Parathyroid adenoma (tissue), 2 donors: Measurements from ENCODE around the gene PPP1R16B.

Experiments used
- H2AFZ ChIP-seq: fragments of 300-600 bp; sonication (generic); one replicate; pipeline ENCODE4 v1.7.0; 2017; ENCODE audit warnings: antibody characterized with exemption, mild to moderate bottlenecking
- H3K27ac ChIP-seq: fragments of 300-600 bp; sonication (generic); one replicate; pipeline ENCODE4 v1.7.0; 2017
- H3K27me3 ChIP-seq: fragments of 300-600 bp; sonication (generic); one replicate; pipeline ENCODE4 v1.7.0; 2017; ENCODE audit warnings: low read length; ENCODE audit not compliant: control insufficient read depth, insufficient read depth
- H3K36me3 ChIP-seq: fragments of 300-600 bp; sonication (generic); one replicate; pipeline ENCODE4 v1.7.0; 2017; ENCODE audit warnings: low read length; ENCODE audit not compliant: control insufficient read depth, insufficient read depth
- H3K4me1 ChIP-seq: fragments of 300-600 bp; sonication (generic); one replicate; pipeline ENCODE4 v1.7.0; 2017; ENCODE audit warnings: control low read depth
- H3K4me2 ChIP-seq: fragments of 300-600 bp; sonication (generic); one replicate; pipeline ENCODE4 v1.7.0; 2017; ENCODE audit warnings: low read length
- H3K4me3 ChIP-seq: fragments of 300-600 bp; sonication (generic); one replicate; pipeline ENCODE4 v1.7.0; 2017; ENCODE audit warnings: low read depth, low read length
- H3K79me2 ChIP-seq: fragments of 300-600 bp; sonication (generic); one replicate; pipeline ENCODE4 v1.7.0; 2017; ENCODE audit warnings: control low read depth
- H3K9ac ChIP-seq: fragments of 300-600 bp; sonication (generic); one replicate; pipeline ENCODE4 v1.7.0; 2017; ENCODE audit warnings: mild to moderate bottlenecking
- H3K9me3 ChIP-seq: fragments of 300-600 bp; sonication (generic); one replicate; pipeline ENCODE4 v1.7.0; 2017; ENCODE audit warnings: low read length; ENCODE audit not compliant: control insufficient read depth
- TF ChIP-seq, protein P1 (sequence below): fragments of 300-600 bp; sonication (generic); IDR thresholded peaks from one replicate; pipeline ENCODE4 v1.7.0; 2017; ENCODE audit warnings: antibody characterized with exemption, mild to moderate bottlenecking
- donor health status: primary hyperparathyroidism.

The PPP1R16B gene

DNA sequence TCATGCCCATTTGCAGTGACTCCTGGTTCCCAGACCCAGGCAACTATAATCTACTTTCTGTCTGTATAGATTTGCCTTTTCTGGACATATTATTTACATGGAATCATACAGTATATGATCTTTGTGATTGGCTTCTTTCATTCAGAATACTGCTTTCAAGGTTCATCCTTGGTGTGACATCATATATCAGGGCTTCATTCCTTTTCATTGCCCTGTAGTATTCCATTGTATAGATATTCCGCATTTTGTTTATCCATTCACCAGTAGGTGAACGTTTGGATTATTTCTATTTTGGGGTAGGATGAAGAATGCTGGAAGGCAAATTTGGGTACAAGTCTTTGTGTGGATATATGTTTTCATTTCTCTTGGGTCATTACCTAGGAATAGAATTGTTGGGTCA, 36.1 kb downstream of the PPP1R16B start:
- Histone ChIP-seq H3K4me3 (no peak overlapping the region), H3K4me1 (no peaks in the 10 kb centered on the region), H3K27ac (no peak overlapping the region), H3K4me2 (no peak overlapping the region), H3K9me3 (no peaks in the 10 kb centered on the region), H3K9ac (no peak overlapping the region), H2AFZ (no peak overlapping the region), H3K27me3 (no peaks in the 10 kb centered on the region), H3K36me3 (no peaks in the 10 kb centered on the region), H3K79me2 (no peaks in the 10 kb centered on the region)
- TF ChIP-seq, protein P1, sequence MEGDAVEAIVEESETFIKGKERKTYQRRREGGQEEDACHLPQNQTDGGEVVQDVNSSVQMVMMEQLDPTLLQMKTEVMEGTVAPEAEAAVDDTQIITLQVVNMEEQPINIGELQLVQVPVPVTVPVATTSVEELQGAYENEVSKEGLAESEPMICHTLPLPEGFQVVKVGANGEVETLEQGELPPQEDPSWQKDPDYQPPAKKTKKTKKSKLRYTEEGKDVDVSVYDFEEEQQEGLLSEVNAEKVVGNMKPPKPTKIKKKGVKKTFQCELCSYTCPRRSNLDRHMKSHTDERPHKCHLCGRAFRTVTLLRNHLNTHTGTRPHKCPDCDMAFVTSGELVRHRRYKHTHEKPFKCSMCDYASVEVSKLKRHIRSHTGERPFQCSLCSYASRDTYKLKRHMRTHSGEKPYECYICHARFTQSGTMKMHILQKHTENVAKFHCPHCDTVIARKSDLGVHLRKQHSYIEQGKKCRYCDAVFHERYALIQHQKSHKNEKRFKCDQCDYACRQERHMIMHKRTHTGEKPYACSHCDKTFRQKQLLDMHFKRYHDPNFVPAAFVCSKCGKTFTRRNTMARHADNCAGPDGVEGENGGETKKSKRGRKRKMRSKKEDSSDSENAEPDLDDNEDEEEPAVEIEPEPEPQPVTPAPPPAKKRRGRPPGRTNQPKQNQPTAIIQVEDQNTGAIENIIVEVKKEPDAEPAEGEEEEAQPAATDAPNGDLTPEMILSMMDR, result no peak

DNA sequence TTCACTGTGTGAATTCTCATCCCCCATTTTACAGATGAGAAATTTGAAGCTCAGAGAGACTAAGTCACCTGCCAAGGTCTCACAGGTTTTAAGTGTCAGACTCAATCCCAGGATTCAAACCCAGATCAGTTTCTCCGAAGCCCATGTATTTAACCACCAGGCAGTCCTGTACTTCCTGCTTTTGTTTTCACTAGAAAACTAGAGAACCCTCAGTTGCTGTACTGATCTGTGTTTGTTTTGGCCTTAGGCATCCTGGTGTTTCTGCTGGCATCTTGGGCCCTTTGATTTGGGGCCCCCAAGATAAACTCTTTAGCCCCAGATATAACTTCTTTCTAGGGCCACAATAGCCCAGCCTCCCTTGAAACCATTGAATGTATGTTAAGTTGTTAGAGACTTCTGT, 36.5 kb downstream of the PPP1R16B start:
- H3K79me2 ChIP-seq, result no peaks in the 10 kb centered on the region
- H3K9ac ChIP-seq, result no peak overlapping the region
- H3K4me3 ChIP-seq, result no peak overlapping the region
- H3K36me3 ChIP-seq, result no peaks in the 10 kb centered on the region
- H3K27ac ChIP-seq, result no peak overlapping the region
- H2AFZ ChIP-seq, result no peak overlapping the region
- no peaks in the 10 kb centered on the region for H3K9me3 ChIP-seq
- no peaks in the 10 kb centered on the region for H3K27me3 ChIP-seq
- no peaks in the 10 kb centered on the region for H3K4me1 ChIP-seq
- TF ChIP-seq, protein P1, result no peak
- H3K4me2 ChIP-seq, result no peak overlapping the region

DNA sequence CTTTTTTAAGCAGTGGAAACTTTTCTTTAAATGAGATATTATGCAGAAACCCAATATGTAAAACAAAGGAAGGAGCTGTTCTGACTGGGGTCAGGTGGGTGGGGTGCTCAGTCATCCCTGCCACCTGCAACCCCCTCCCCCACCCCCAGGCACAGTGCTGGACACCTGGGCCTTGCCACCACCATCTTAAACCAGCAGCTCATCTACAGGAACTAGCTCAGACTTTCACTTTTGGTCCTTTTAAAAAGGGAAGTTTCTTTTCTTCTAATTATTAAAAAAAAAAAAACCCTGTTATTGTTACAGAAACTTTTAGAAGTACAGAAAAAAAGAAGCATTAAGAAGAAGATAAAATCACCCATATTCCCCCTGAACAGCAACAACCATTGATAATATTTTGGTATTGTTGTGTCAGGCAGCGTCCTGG, 37.1 kb downstream of the PPP1R16B start:
- Histone ChIP-seq H3K4me3 (no peak overlapping the region), H3K9ac (no peak overlapping the region), H3K27ac (no peak overlapping the region), H3K4me2 (no peak overlapping the region), H2AFZ (no peak overlapping the region), H3K27me3 (no peaks in the 10 kb centered on the region), H3K9me3 (no peaks in the 10 kb centered on the region), H3K4me1 (no peaks in the 10 kb centered on the region), H3K36me3 (no peaks in the 10 kb centered on the region), H3K79me2 (no peaks in the 10 kb centered on the region)
- TF ChIP-seq, protein P1, result no peak

DNA sequence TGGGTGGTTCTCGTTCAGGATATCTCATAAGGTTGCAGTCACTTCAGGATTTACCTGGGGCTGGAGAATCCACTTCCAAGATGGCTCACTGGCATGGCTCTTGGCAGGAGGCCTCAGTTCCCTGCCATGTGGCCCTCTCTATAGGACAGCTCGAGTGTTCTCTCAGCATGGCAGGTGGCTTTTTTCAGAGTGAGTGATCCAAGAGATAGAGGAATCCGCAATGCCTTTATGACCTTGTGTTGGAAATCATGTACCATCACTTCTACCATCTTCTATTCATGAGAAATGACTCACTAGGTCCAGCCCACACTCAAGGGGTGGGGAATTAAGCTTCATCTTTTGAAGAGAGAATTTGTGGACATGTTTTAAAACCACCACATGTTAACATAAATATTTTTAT, 37.8 kb downstream of the PPP1R16B start:
- TF ChIP-seq, protein P1, result no peak
- Histone ChIP-seq H3K9me3 (no peaks in the 10 kb centered on the region), H3K27ac (no peak overlapping the region), H2AFZ (no peak overlapping the region), H3K4me1 (no peaks in the 10 kb centered on the region), H3K9ac (no peak overlapping the region), H3K36me3 (no peaks in the 10 kb centered on the region), H3K27me3 (no peaks in the 10 kb centered on the region), H3K79me2 (no peaks in the 10 kb centered on the region), H3K4me2 (no peak overlapping the region), H3K4me3 (no peak overlapping the region)

DNA sequence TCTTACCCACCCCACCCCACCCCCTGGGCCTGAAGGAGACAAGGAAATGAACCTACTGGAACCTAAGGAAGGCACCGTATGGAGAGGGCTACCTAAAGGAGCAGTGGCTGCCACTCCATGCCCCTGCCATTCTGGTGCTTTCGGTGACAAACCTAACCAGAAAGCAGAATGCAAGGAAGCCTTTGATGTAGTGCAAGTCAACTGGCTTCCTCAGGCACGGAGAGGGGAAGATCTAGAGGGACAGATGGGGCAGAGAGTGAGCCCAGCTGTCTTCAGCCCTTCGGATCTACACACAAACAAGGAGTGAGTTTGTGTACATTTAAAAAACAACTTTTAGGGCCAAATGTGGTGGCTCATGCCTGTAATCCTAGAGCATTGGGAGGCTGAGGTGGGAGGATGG, 39.5 kb downstream of the PPP1R16B start:
- no peaks in the 10 kb centered on the region for H3K4me1 ChIP-seq
- H3K79me2 ChIP-seq, result no peaks in the 10 kb centered on the region
- no peaks in the 10 kb centered on the region for H3K9me3 ChIP-seq
- H3K27me3 ChIP-seq, result no peaks in the 10 kb centered on the region
- no peak overlapping the region for H3K4me3 ChIP-seq
- H3K9ac ChIP-seq, result no peak overlapping the region
- H2AFZ ChIP-seq, result no peak overlapping the region
- H3K36me3 ChIP-seq, result no peaks in the 10 kb centered on the region
- TF ChIP-seq, protein P1, result no peak
- no peak overlapping the region for H3K27ac ChIP-seq
- H3K4me2 ChIP-seq, result no peak overlapping the region
